GM21390 (cell line): ENCODE data around the gene BMERB1.
"Not testable (repeated sequence)": the region's sequence is repeated elsewhere in the genome, so short reads cannot be mapped to it uniquely, and the experiment has no call there.

Source experiments
- ATAC-seq: cut with Tn5 transposase; IDR thresholded peaks from one replicate; pipeline ENCODE4 v1.9.1; 2021; ENCODE audit not compliant: unreplicated experiment

Gene BMERB1

DNA sequence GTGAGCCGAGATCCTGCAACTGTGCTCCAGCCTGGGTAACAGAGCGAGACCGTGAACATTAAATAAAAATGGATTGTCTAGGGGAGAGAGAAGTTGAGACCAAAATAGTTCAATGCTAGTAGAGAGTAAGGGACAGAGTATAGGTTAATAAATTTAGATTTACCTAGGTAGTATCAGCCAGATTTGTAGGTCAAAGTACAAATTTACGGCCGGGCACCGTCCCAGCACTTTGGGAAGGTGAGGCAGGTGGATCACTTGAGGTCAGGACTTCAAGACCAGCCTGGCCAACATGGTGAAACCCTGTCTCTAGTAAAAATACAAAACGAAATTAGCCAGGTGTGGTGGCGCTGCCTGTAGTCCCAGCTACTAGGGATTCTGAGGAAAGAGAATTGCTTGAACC, 12.2 kb upstream of the BMERB1 start:
- no peak for ATAC-seq

DNA sequence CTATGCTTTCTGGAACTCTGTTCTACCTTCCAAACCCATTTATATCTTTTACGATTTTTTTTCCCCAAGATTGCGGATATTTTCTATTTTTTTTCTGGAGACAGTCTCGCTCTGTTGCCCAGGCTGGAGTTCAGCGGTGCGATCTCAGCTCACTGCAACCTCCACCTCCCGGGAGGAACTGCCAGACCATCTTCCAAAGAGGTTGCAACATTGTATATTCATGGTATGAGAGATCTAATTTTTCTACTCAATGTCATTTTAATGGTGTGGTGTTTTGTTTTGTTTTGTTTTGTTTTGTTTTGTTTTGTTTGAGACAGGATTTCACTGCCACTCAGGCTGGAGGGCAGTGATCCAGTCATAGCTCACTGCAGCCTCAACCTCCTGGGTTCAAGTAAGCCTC, 8.5 kb upstream of the BMERB1 start:
- ATAC-seq, result no peak

DNA sequence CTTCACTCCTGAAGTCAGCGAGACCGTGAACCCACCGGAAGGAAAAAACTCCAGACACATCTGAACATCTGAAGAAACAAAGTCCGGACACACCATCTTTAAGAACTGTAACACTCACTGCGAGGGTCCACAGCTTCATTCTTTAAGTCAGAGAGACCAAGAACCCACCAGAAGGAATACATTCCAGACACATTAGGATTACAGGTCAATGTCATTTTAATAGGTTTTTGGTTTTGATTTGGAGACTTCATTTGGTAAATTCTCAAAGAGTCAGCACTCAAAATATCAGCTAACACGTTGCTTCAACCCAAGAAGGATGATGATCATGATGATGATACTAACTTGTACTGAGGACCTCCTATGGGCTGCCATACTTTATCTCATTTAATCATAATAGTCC, 7.6 kb upstream of the BMERB1 start:
- no peak for ATAC-seq

DNA sequence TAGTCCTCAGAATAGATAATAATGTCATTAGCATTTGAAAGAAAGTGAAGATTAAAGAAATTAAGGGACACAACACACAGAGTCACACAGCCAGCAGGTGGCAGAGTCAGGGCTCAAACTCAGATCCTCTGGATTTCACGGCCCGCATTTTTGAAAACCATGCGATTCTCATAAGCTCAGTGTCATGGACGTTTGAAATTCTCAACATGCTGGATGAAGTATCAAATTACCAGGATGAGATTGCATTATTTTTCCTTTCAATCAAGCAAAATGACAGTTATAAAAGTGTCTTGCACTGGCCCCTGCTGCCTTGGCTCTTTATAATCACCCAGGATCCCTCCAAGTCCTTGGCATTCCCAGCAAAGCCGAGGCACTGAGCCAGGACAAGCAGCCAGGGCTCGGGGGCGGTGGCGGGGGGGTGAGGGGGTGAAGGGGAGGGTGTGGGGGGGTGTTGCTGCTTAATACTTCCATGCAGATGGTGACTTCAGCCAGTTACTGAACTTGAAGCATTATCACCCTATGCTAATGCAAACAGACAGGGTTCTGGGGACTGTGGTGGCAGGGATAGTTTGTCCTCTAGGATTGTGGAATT, 6.6 kb upstream of the BMERB1 start:
- no peak for ATAC-seq

DNA sequence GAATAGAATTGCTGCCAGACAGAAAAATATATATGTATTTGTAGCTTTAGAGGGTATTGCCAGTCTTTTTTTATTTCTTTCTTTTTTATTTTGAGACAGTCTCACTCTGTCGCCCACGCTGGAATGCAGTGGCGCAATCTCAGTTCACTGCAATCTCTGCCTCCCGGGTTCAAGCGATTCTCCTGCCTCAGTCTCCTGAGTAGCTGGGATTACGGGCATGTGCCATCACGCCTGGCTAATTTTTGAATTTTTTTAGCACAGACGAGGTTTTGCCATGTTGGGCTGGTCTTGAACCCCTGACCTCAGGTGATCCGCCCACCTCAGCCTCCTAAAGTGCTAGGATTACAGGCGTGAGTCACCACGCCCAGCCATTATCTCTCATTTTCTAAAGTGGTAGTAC, 3.5 kb upstream of the BMERB1 start:
- ATAC-seq, result not testable (repeated sequence)

DNA sequence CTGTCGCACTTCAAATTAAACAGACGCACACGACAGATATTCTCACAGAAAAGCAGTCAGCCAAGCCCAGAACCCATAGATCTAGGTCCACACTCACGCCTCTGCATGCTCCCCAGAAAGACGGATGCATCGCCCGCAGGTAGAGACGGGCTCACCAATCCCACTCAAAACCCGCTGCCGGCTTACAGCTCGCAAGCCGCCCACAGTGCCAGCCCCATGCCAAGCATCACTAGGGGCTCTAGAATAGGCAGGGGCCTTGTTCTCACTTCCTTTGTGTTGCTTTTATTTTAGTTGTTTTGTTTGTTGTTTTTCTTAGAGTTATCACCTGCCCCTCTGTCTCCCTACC, 336 bp upstream of the BMERB1 start:
- no peak for ATAC-seq

DNA sequence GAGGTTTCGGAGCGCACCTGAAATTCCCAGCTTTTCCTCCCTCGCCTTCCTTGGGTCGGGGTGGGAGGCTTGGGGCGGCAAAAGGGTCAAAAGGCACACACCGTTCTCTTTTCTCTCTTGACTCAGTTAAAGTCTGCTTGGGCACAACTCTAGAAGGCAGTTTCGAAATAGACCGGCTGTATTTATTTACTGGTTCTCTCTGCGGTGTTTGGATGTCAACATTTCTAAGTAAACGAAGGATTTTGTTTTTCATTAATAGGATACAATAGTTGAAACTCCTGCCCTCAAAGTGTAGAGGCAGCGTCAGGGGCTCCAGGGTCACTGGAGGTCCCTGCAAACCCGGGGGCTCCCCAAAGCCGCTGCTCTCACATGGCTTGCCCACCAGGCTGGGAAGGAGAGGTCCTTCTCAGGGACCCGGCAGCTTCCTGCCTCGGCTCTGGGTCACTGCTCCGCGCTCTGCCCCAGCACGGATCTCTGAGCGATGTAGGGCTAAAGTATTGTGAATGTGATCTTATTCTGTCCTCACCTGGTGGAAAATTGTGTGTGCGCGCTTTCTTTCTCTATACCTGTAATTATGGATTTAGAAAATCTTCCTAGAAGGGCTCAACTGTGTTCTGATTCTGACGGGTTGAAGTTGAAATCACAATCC, 952 bp downstream of the BMERB1 start:
- no peak for ATAC-seq

DNA sequence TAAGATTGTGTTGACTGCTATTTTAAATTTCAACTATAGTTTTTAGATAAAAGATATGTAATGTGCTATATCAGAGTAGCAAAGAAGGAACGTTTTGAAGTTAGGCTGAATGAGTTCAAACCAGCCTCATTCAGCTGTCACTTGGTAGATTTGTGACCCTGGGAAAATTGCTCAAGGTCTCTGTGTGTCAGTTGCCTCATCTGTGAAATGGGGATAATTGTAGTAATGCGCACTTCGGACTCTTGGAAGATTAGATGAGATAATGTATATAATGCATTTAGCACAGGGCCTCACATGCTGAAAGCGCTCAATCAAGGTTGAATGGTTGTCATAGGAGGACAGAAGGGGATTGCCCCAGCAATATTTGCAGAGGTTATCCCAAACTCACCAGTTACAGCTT, 4.7 kb downstream of the BMERB1 start:
- ATAC-seq, result no peak

DNA sequence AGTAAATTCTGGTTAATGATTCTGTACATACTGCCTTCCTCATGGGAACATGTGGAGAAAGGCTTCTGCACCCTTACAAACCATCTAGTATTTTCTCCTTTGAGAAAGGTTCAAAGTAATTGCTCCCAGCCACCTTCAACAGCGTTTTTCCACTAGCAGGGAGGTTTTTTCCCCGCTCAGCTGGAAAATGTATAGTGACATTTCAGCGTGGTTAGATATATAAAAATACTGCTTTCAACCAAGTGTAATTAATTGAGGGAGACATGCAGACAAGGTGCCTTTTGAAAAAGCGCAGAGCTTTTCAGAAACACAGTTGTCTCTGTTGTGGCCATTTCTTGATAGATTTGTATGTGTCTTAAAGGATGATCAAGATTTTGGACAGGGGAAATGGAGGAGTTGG, 5.1 kb downstream of the BMERB1 start:
- ATAC-seq, result no peak

DNA sequence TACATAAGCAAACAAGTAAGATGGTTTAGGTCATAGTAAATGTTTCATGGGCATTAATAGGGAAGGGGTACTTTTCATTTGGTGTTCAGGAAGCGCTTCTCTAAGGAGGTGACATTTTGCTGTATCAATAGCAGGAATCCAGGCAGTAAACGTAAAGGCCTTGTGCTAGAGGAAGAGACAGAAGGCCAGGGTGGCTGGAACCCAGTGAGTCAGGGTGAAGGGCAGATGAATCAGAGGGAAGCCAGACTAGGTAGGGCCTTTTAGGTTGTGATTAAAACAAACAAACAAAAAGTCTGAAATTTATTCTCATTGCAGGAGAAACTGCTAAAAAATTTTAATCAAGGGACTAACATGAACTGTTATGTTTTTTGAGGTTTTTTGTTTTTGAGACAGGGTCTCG, 6.5 kb downstream of the BMERB1 start:
- ATAC-seq, result no peak

DNA sequence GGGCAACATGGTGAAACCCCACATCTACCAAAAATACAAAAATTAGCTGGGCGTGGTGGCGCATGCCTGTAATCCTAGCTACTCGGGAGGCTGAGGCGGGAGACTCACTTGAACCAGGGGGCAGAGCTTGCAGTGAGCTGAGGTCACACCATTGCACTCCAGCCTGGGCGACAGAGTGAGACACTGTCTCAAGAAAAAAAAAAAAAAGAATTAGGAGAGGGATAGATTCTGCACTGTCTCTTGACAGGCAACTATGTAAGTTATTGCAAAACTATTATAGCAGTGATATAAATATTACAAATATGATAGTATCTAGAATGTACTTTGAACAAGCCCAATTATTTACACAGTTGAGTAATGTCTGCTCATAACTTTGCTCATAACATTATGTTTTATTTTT, 7.8 kb downstream of the BMERB1 start:
- not testable (repeated sequence) for ATAC-seq

DNA sequence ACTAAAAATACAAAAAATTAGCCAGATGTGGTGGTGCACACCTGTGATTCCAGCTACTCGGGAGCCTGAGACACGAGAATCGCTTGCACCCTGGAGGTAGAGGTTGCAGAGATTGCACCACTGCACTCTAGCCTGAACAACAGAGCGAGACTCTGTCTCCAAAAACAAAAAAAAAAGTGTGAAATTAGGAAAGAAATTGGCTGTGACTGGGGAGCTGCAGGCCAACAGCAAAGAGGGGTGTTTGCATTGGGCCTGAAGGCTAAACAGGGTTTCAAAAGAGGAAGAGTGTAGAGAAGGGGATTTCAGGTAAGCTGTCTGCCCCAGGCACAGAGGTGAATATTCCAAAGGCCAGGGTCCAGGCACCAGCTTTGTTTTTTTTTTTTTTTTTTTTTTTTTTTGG, 9.4 kb downstream of the BMERB1 start:
- no peak for ATAC-seq

DNA sequence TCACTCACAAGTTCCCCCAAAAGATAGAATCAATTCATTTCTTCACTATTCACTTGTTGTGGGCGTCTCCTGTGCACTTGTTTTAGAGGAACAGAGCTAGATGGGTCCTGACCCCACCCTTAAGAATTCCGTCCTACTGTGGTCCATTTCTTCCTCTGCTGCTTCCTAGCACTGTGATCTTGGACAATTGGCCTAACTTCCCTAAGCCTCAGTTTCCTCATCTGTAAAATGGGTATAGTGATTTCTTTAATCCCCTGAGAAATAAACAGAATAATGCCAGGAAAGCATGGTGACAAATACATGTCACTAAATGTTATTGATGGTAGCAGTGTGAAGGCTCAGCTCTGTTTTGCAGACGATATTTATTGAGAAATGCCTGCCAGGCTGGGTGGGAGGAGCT, 9.9 kb downstream of the BMERB1 start:
- no peak for ATAC-seq

DNA sequence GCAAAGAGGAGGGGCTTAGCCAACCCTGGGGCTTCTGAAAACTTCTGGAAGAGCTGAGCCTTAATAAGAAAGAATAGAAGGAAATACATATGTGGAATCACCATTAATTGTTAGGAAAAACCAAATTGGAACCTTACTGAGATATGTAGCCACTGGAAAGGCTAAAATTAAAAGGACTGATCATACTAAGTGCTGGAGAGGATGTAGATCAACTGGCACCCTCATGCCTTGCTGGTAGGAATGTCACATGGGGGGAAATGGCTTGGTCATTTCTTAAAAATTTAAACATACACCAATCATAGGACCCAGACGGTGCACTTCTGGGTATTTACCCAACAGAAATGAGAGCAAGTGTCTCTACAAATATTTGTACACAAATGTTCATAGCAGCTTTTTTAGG, 11.1 kb downstream of the BMERB1 start:
- ATAC-seq, result no peak

DNA sequence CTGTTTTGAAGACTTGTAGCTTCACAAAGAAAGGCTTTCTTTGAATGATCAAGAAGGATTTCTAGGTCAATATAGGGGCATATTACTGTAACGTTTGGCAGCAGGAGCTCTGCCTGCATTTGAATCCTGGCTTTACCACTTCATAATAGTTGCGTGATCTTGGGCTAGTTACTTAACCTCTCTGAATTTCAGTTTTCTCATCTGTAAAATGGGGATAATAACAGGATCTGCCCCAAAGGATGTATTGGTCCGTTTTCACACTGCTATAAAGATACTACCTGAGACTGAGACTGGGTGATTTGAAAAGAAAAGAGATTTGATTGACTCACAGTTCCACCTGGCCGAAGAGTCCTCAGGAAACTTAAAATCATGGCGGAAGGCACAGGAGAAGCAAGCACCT, 12.5 kb downstream of the BMERB1 start:
- no peak for ATAC-seq

DNA sequence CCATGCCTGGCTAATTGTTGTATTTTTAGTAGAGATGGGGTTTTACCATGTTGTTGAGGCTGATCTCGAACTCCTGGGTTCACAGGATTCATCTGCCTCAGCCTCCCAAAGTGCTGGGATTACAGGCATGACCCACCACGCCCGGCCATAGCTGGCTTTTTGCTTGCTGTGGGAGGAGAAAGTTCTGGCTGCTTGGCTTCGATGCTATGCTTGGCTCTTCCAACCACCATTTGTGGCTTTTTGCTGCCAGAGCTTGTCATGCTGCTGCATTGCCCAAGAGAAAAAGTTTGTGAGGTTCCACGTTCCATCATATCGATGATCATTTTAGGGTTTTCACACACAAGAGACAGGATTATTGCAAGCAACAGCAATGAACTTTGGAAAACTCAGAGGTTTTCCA, 16.2 kb downstream of the BMERB1 start:
- ATAC-seq, result no peak

DNA sequence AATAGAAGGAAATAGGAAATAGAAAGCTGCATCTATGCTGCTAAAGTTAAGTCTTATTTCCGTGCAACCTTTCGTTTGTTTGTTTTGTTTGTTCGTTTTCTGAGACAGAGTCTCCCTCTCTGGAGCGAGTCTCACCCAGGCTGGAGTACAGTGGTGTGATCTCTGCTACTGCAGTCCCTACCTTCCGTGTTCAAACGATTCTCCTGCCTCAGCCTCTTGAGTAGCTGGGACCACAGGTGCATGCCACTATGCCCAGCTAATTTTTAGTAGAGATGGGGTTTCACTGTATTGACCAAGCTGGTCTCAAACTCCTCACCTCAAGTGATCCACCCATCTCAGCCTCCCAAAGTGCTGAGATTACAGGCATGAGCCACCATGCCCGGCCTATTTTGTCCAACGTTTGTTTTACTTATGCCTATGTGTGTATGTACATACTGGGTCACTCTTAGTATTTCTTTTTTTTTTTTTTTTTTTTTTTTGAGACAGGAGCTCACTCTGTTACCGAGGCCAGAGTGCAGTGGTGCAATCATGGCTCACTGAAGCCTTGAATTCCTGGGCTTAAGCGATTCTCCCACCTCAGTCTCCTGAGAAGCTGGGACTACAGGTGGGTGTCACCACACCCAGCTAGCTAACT, 16.8 kb downstream of the BMERB1 start:
- ATAC-seq, result no peak

DNA sequence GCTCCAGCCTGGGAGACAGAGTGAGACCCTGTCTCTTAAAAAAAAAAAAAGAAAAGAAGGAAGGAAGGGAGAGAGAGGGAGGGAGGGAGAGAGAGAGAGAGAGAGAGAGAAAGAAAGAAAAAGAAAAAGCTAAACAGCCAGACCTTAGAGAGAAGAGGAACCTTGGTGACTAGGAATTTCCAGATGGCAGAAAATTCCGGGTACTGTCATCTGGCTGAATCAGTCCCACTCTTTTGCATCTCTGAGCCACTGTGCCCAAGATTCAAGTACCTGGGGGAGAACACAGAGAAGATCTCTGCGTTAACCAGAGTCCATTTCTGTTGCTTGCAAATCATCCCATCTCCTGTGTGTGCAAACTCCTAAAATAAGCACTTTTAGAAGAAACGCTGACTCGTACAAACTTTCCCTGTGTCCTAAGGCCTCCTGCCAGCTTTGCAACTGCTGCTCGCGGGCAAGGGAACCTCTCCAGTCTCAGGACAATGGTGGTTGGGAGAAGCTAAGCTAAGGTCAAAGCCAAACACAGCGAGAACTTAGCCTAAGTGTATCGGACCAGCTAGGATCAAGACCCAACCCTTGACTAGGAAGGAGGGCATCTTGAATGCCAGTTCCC, 18.0 kb downstream of the BMERB1 start:
- no peak for ATAC-seq

DNA sequence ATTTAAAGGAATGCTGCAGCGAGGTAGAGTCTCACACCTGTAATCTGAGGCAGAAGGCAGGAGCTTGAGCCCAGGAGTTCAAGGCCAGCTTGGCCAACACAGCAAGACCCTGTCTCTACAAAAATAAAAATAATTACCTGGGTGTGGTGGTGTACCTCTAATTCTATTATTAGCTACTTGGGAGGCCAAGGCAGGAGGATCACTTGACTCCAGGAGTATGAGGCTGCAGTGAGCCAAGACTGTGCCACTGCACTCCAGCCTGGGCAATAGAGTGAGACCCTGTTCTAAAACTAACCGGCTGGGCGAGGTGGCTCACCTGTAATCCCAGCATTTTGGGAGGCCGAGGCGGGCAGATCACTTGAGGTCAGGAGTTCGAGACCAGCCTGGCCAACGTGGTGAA, 18.9 kb downstream of the BMERB1 start:
- ATAC-seq, result not testable (repeated sequence)

DNA sequence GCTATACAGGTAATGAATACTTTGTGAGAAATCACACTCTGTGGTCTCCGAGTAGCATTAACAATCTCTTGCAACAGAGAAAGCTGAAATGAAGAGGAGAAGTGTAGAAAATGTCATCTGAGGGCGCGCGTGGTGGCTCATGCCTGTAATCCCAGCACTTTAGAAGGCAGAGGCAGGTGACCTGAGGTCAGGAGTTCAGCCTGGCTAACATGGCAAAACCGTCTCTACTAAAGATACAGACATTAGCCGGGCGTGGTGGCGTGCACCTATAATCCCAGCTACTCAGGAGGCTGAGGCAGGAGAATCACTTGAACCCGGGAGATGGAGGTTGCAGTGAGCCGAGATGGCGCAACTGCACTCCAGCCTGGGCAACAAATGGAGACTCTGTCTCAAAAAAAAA, 20.5 kb downstream of the BMERB1 start:
- ATAC-seq, result not testable (repeated sequence)

DNA sequence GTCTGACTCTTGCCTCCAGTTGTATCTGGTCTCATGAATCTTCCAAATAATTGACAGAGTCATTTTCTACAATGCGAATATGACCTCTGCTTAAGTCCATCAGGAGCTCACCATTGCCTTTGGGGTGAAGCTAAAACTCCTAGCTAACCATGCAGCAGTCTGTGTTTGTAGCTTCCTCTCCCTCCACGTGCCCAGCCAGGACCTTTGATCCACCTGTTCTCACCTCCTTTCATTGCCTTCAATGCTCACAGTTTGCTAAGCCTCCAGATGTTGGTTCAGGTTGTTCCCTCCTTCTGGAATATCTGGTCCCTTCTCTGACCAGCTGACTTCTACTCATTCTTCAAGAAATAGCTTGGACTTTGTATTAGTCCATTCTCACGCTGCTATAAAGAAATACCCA, 23.0 kb downstream of the BMERB1 start:
- ATAC-seq, result no peak

DNA sequence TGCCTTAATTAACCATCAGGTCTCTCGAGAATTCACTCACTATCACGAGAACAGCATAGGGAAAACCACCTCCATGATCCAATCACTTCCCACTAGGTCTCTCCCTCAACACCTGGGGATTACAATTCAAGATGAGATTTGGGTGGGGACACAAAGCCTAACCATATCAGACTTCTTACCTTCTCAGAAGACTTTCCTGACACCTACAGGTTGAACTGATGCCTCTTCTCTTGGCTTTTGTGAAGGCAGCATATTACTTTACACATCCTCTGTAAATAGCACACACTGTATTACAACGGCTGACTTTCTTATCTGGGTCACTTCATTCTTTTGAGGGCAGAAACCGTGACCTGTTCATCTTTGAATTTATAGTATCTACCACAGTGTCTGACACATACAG, 23.6 kb downstream of the BMERB1 start:
- no peak for ATAC-seq
